ENCODE results near the gene TYROBP.
A peak's percentile ranks its signal among the peaks of the same experiment; 100 is the strongest.
"Not testable (repeated sequence)": the region's sequence is repeated elsewhere in the genome, so short reads cannot be mapped to it uniquely, and the experiment has no call there.

TYROBP gene

GRCh38 chr19:35908010-35908441 lies at the start of gene TYROBP:
TYROBP (minus strand) TSS chr19:35908295; CDS start chr19:35908228, 67 bp downstream.
- no peak for DNase-seq

- not testable (repeated sequence) for DNase-seq
Measured at GRCh38 chr19:35957411-35957810, 49.3 kb upstream of the TYROBP start.

- DNase-seq: no peak
Measured at GRCh38 chr19:35955881-35956634, 48.0 kb upstream of the TYROBP start.

- DNase-seq: no peak
Measured at GRCh38 chr19:35949131-35949530, 41.0 kb upstream of the TYROBP start.

GRCh38 chr19:35946203-35946602 lies 38.1 kb upstream of the TYROBP start:
- DNase-seq: no peak

GRCh38 chr19:35945121-35945790 lies 37.2 kb upstream of the TYROBP start:
- DNase-seq: no peak

- no peak for DNase-seq
Measured at GRCh38 chr19:35944556-35944955, 36.5 kb upstream of the TYROBP start.

GRCh38 chr19:35943321-35944301 lies 35.5 kb upstream of the TYROBP start:
- DNase-seq: no peak

GRCh38 chr19:35942235-35942634 lies 34.1 kb upstream of the TYROBP start:
- DNase-seq: no peak

GRCh38 chr19:35940839-35941238 lies 32.7 kb upstream of the TYROBP start:
- no peak for DNase-seq

- DNase-seq: no peak
Measured at GRCh38 chr19:35940078-35940775, 32.1 kb upstream of the TYROBP start.

- DNase-seq: no peak
Measured at GRCh38 chr19:35939307-35940077, 31.4 kb upstream of the TYROBP start.

GRCh38 chr19:35938282-35939224 lies 30.5 kb upstream of the TYROBP start:
- no peak for DNase-seq

- no peak for DNase-seq
Measured at GRCh38 chr19:35937345-35938281, 29.5 kb upstream of the TYROBP start.

- DNase-seq: no peak
Measured at GRCh38 chr19:35936738-35937268, 28.7 kb upstream of the TYROBP start.

GRCh38 chr19:35935911-35936737 lies 28.0 kb upstream of the TYROBP start, which contains the start of gene LRFN3:
LRFN3 (plus strand) TSS chr19:35936374; CDS start chr19:35939426, 3,052 bp downstream.
- peak; percentile 51 for DNase-seq

GRCh38 chr19:35932291-35932936 lies 24.3 kb upstream of the TYROBP start:
- DNase-seq: no peak

GRCh38 chr19:35931874-35932202 lies 23.7 kb upstream of the TYROBP start:
- no peak for DNase-seq

Measured in CD4-positive, alpha-beta T cell treated with Interleukin-21 for 1 hour (primary cell).